ENCODE results near the gene CLCN5.

GRCh38 chrX:49910344-49910743 is 12.1 kb upstream of the CLCN5 start:
- TF ChIP-seq CTCF (IDR thresholded peaks at IDR 0.05) (no peak), POLR2A (IDR thresholded peaks at IDR 0.05) (no peak)

All from heart left ventricle (tissue), 13 donors.